GM20000 (cell line): ENCODE measurements around the gene CD6.

ENCODE experiments used
- DNase-seq: peaks from one replicate; pipeline ENCODE4 v3.0.0; 2012; ENCODE audit warnings: low spot score
- CTCF ChIP-seq: IDR thresholded peaks from 2 replicates; pipeline ENCODE4 v1.5.1; 2012; ENCODE audit warnings: mild to moderate bottlenecking, control low read depth; ENCODE audit errors: extremely low read depth, missing control alignments

CD6 gene

DNA sequence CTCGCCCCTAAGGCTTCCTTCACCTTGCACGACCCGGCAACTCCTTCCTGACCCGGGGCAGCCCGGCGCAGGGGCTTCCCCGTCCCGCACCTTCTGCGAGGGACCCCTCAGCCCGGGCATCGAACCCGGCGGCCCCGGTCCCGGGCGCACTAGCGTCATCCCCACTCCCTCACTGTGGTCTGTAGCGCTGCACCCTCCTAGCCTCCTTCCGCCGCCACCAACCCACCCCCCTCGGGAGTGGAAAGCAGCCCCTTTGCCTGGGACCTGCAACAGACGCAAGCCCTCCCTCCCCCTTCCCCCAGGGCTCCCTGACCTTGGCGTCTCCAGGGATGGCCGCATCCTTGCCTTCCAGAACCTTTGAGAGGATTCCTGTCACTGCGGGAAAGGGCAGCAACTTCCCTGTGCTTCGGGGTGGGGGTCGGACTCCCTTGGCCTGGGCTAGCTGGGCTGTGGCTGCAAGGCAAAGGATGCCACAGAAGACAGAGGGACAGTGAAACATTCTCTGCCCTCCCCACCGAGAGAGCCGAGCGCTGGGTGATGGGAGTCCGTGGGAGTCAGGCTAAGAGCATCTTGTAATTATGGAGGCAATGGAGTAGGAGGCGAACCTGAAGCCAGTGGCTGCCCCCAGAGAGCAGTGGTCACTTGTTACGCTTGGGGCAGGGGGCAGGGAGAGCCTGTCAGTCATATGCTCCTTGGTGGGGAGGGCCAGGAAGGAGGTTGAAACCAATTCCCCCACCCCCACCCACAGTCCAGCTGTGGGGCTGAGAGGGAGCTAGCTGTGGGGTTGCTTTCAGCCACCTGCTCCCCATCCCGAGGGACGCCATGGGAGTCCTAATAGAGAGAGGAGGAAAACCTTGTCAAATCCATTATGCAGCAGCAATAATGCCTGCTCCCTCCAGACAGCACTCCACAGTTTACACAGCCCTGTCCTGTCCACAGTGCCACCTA, 46.3 kb upstream of the CD6 start:
- DNase-seq, result peak; percentile 61
- no peak for TF ChIP-seq CTCF

DNA sequence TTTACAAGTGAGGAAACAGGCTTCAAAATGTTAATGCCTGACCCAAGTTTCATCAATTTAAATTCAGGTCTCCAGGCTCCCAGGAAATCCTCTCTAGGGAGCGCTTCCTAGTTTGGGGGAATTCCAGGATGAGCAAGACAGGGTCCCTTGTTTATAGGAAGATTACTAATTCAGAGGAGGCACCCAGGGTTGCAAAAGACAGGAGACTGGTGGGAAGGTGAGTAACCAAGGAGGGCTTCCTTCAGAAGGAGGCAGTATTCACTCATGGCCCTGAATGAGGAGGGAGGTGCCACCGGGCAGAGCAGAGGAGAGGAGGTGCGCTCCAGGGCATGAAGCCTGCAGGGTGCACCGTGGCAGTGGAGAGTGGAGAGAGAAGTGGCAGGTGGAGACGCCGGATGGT, 45.6 kb upstream of the CD6 start:
- DNase-seq, result no peak
- no peak for TF ChIP-seq CTCF

DNA sequence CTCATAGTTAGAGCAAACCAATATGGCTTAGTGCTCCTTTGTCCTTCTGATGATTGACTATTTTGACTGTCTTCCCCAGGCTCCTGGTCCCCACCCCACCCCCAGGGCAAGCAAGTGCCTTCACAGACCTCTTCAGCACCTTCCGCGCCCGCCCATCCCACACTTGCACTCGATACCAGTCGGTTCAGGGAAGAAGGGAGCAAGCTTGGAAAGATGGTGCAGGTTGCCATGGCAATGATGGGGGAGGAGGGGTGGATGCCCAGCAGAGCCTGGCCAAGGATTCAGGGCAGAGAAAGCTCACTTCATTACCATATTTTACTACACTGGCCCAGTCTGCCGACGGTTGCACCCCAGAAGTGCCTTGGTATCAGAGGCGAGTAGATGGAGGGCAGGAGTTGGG, 45.0 kb upstream of the CD6 start:
- TF ChIP-seq CTCF, result no peak
- DNase-seq, result no peak

GRCh38 chr11:60927061-60927592, 44.4 kb upstream of the CD6 start:
- no peak for DNase-seq
- TF ChIP-seq CTCF, result no peak

DNA sequence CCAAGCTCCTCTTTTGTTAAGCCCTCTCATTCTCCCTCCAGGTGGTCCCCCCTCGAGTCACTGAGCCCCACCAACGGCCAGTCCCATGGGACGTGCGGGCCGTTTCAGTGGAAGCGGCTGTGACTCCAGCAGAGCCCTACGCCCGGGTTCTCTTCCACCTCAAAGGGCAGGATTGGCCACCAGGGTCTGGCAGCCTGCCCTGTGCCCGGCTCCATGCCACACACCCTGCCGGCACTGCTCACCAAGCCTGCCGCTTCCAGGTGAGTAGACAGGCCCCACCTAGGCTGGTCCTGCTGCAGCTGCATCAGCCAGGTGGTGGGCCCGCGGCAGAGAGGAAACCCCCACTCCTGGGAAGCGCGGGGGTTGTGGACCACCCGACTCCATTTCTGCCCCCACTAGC, 43.9 kb upstream of the CD6 start:
- DNase-seq, result no peak

GRCh38 chr11:60928563-60929001, 42.9 kb upstream of the CD6 start:
- no peak for DNase-seq
- no peak for TF ChIP-seq CTCF

More for the DNA sequence above, 43.9 kb upstream of the CD6 start:
- no peak for TF ChIP-seq CTCF

DNA sequence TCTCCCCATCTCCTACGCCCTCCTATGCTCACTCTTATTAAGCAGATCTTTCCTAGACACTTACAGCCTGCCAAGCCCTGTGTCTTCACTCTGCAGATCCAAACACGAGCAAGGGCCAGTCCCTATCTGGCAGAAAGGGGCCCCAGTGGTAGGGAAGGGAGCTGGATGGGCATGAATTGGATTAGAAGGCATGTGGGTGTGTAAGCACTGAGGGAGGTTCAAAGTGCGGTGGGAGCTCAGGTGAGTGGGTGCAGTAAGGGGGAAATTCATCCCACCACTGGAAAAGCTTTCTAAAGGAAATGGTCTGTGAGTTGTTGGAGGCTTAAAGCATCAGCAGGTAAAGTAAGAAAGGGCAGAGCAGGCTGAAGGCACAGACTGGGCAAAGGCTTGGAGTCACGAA, 41.7 kb upstream of the CD6 start:
- TF ChIP-seq CTCF, result no peak
- DNase-seq, result no peak
